H9 (cell line): ENCODE measurements around the gene PREX1. TPM values are rescaled to one million over a fixed set of nuclear protein-coding genes. Genes with fewer than 3 reads are reported as not detected.

ENCODE experiments used
- DNase-seq: peaks from one replicate; pipeline ENCODE4 v3.0.0-alpha.2; 2017
- H2AFZ ChIP-seq: one replicate; pipeline ENCODE4 v1.6.1; 2013; ENCODE audit warnings: mild to moderate bottlenecking, low read length, control low read depth, moderate library complexity
- H2AK5ac ChIP-seq: 2 replicates; pipeline ENCODE4 v1.6.1; 2013; ENCODE audit warnings: low read length, control low read depth, mixed read lengths; ENCODE audit not compliant: insufficient read length
- H2BK120ac ChIP-seq: one replicate; pipeline ENCODE4 v1.6.1; 2013; ENCODE audit warnings: low read depth, mild to moderate bottlenecking, low read length, control low read depth, inconsistent platforms; ENCODE audit not compliant: poor library complexity, severe bottlenecking
- H2BK12ac ChIP-seq: 2 replicates; pipeline ENCODE4 v1.6.1; 2013; ENCODE audit warnings: low read length, control low read depth, mixed read lengths, low read depth; ENCODE audit not compliant: insufficient read length
- H2BK15ac ChIP-seq: 2 replicates; pipeline ENCODE4 v1.6.1; 2013; ENCODE audit warnings: low read depth, low read length, control low read depth
- H2BK20ac ChIP-seq: one replicate; pipeline ENCODE4 v1.6.1; 2013; ENCODE audit warnings: low read depth, mild to moderate bottlenecking, low read length, control low read depth, inconsistent platforms; ENCODE audit not compliant: poor library complexity, severe bottlenecking
- H2BK5ac ChIP-seq: 2 replicates; pipeline ENCODE4 v1.6.1; 2013; ENCODE audit warnings: low read length, control low read depth, mixed read lengths; ENCODE audit not compliant: insufficient read length
- H3K14ac ChIP-seq: 2 replicates; pipeline ENCODE4 v1.6.1; 2013; ENCODE audit warnings: low read length, control low read depth; ENCODE audit not compliant: insufficient read depth
- H3K18ac ChIP-seq: 2 replicates; pipeline ENCODE4 v1.6.1; 2013; ENCODE audit warnings: low read depth, mild to moderate bottlenecking, mixed read lengths, low read length, control low read depth; ENCODE audit not compliant: insufficient read length
- H3K23ac ChIP-seq: 2 replicates; pipeline ENCODE4 v1.6.1; 2013; ENCODE audit warnings: low read length, control low read depth, mixed read lengths, low read depth; ENCODE audit not compliant: insufficient read length
- H3K23me2 ChIP-seq: 2 replicates; pipeline ENCODE4 v1.6.1; 2013; ENCODE audit warnings: low read depth, mild to moderate bottlenecking, mixed read lengths, low read length, control low read depth; ENCODE audit not compliant: insufficient read length, poor library complexity, severe bottlenecking
- H3K27ac ChIP-seq: 2 replicates; pipeline ENCODE4 v1.5.1; 2013; ENCODE audit warnings: low read length, control low read depth, mixed read lengths, low read depth; ENCODE audit not compliant: insufficient read length
- H3K27me3 ChIP-seq: 2 replicates; pipeline ENCODE4 v1.6.1; 2013; ENCODE audit warnings: low read length, control low read depth, inconsistent platforms; ENCODE audit not compliant: insufficient read depth
- H3K4ac ChIP-seq: 2 replicates; pipeline ENCODE4 v1.6.1; 2013; ENCODE audit warnings: low read depth, mild to moderate bottlenecking, control low read depth, inconsistent platforms, low read length, moderate library complexity
- H3K4me1 ChIP-seq: 2 replicates; pipeline ENCODE4 v1.6.1; 2013; ENCODE audit warnings: low read length, control low read depth, inconsistent platforms; ENCODE audit not compliant: insufficient read depth
- H3K4me2 ChIP-seq: 2 replicates; pipeline ENCODE4 v1.6.1; 2013; ENCODE audit warnings: low read length, control low read depth, mixed read lengths; ENCODE audit not compliant: insufficient read length, insufficient read depth
- H3K56ac ChIP-seq: 2 replicates; pipeline ENCODE4 v1.6.1; 2013; ENCODE audit warnings: low read depth, mild to moderate bottlenecking, mixed read lengths, low read length, control low read depth; ENCODE audit not compliant: insufficient read length
- H3K79me1 ChIP-seq: 2 replicates; pipeline ENCODE4 v1.6.1; 2013; ENCODE audit warnings: low read depth, mild to moderate bottlenecking, moderate library complexity, low read length, control low read depth, inconsistent platforms; ENCODE audit not compliant: insufficient read depth, poor library complexity, severe bottlenecking
- H3K79me2 ChIP-seq: 2 replicates; pipeline ENCODE4 v1.6.1; 2013; ENCODE audit warnings: low read length, control low read depth, inconsistent platforms; ENCODE audit not compliant: insufficient read depth
- H3K9ac ChIP-seq: 2 replicates; pipeline ENCODE4 v1.6.1; 2013; ENCODE audit warnings: low read length, control low read depth, mixed read lengths; ENCODE audit not compliant: insufficient read length; ENCODE audit errors: extremely low read depth
- H3K9me3 ChIP-seq: one replicate; pipeline ENCODE4 v1.6.1; 2013; ENCODE audit warnings: low read depth, low read length, inconsistent platforms; ENCODE audit not compliant: control insufficient read depth
- H3T11ph ChIP-seq: one replicate; pipeline ENCODE4 v1.6.1; 2013; ENCODE audit warnings: mild to moderate bottlenecking, low read length, control low read depth, inconsistent platforms
- H4K20me1 ChIP-seq: one replicate; pipeline ENCODE4 v1.6.1; 2013; ENCODE audit not compliant: control insufficient read depth, insufficient read length, insufficient read depth
- H4K5ac ChIP-seq: 2 replicates; pipeline ENCODE4 v1.6.1; 2013; ENCODE audit warnings: low read depth, mild to moderate bottlenecking, mixed read lengths, low read length, control low read depth; ENCODE audit not compliant: insufficient read length
- H4K8ac ChIP-seq: replicated peaks from 2 replicates; pipeline ENCODE4 v1.6.1; 2013; ENCODE audit warnings: low read length, control low read depth, mixed read lengths, low read depth; ENCODE audit not compliant: insufficient read length
- H4K91ac ChIP-seq: 2 replicates; pipeline ENCODE4 v1.6.1; 2013; ENCODE audit warnings: low read depth, mild to moderate bottlenecking, moderate library complexity, mixed read lengths, low read length, control low read depth; ENCODE audit not compliant: insufficient read length
- H3K27ac Mint-ChIP-seq, 3 experiments: 2 replicates in 2 of 3; 3 replicates in 1 of 3; pipeline ENCODE4 v1.8.0; 2020 to 2021; ENCODE audit warnings: mixed read lengths in 3 of 3, mild to moderate bottlenecking in 1 of 3, moderate library complexity in 1 of 3
- H3K27me3 Mint-ChIP-seq: 2 replicates; pipeline ENCODE4 v1.8.0; 2021; ENCODE audit warnings: low read depth, mild to moderate bottlenecking, moderate library complexity, mixed read lengths
- H3K36me3 Mint-ChIP-seq, 3 experiments: 2 replicates in 2 of 3; 3 replicates in 1 of 3; pipeline ENCODE4 v1.8.0; 2020 to 2021; ENCODE audit warnings: low read depth in 3 of 3, mixed read lengths in 3 of 3; ENCODE audit not compliant: insufficient read depth in 1 of 3
- H3K4me1 Mint-ChIP-seq, 2 experiments: 2 replicates each; pipeline ENCODE4 v1.8.0; 2020; ENCODE audit warnings: mixed read lengths in 2 of 2
- H3K4me3 Mint-ChIP-seq, 2 experiments: 2 replicates in 1 of 2; 3 replicates in 1 of 2; pipeline ENCODE4 v1.8.0; 2020 to 2021; ENCODE audit warnings: mild to moderate bottlenecking in 2 of 2, mixed read lengths in 2 of 2, moderate library complexity in 1 of 2
- H3K9me3 Mint-ChIP-seq, 2 experiments: 2 replicates in 1 of 2; 3 replicates in 1 of 2; pipeline ENCODE4 v1.8.0; 2020; ENCODE audit warnings: mild to moderate bottlenecking in 2 of 2, mixed read lengths in 2 of 2, moderate library complexity in 1 of 2
- WGBS: extraction: QIAGEN DNeasy Blood & Tissue Kit; methylation state at CpG from one replicate; pipeline ENCODE4 v1.1.7; 2013; ENCODE audit warnings: missing lambda C conversion rate, low lambda C conversion rate, mixed read lengths; ENCODE audit not compliant: insufficient read length; ENCODE audit errors: extremely low coverage; 5-methylcytosine and 5-hydroxymethylcytosine counted together
- total RNA-seq: library from RNA; stranded (reverse); gene quantifications from 2 replicates; pipeline ENCODE4 v1.2.1, GENCODE V29; 2021
- TF ChIP-seq, protein P1 (sequence below): fragments of 200-600 bp; sonication (generic); conservative IDR thresholded peaks from 3 replicates; pipeline ENCODE4 v1.8.0; 2021; ENCODE audit warnings: antibody characterized with exemption, mild to moderate bottlenecking

Gene PREX1
- total RNA-seq, 1 experiment from 2014 or later = 6.6 TPM

GRCh38 chr20:48708116-48708515, 119.7 kb downstream of the PREX1 start:
- Mint-ChIP-seq H3K36me3 (peaks cover 0 to 3% (median 2%) of the 10 kb centered on the region in 3 experiments; a peak in 1 of 7 replicates), H3K4me1 (peaks cover 0 to 2% of the 10 kb centered on the region in 2 experiments; a peak in 1 of 4 replicates), H3K4me3 (no peak overlapping the region), H3K27ac (peak overlapping the region; percentile 1 to 55 (median 38); a peak in 3 of 7 replicates), H3K27me3 (no peaks in the 10 kb centered on the region), H3K9me3 (no peaks in the 10 kb centered on the region)
- Histone ChIP-seq H4K20me1 (no peaks in the 10 kb centered on the region), H4K91ac (no peak overlapping the region), H3K27ac (no peak overlapping the region), H3K27me3 (no peaks in the 10 kb centered on the region), H3K18ac (no peak overlapping the region), H3T11ph (no peak overlapping the region), H3K14ac (no peak overlapping the region), H3K9ac (no peak overlapping the region), H2BK15ac (no peak overlapping the region; the same call in 1 of the 2 replicates), H4K5ac (no peak overlapping the region), H2AFZ (no peak overlapping the region), H3K4me1 (no peaks in the 10 kb centered on the region), H2BK20ac (no peak overlapping the region), H2BK12ac (no peak overlapping the region), H2BK120ac (no peak overlapping the region), H3K23me2 (no peaks in the 10 kb centered on the region), H2AK5ac (no peak overlapping the region), H3K79me1 (no peaks in the 10 kb centered on the region), H3K79me2 (no peaks in the 10 kb centered on the region), H3K4me2 (no peak overlapping the region), H4K8ac (no peak overlapping the region), H3K23ac (no peak overlapping the region), H3K4ac (no peak overlapping the region), H2BK5ac (no peak overlapping the region), H3K56ac (no peak overlapping the region), H3K9me3 (no peaks in the 10 kb centered on the region)
- DNase-seq = no peak
- WGBS = no CpG with 5 or more reads among the region's 7 CpGs
- TF ChIP-seq, protein P1, sequence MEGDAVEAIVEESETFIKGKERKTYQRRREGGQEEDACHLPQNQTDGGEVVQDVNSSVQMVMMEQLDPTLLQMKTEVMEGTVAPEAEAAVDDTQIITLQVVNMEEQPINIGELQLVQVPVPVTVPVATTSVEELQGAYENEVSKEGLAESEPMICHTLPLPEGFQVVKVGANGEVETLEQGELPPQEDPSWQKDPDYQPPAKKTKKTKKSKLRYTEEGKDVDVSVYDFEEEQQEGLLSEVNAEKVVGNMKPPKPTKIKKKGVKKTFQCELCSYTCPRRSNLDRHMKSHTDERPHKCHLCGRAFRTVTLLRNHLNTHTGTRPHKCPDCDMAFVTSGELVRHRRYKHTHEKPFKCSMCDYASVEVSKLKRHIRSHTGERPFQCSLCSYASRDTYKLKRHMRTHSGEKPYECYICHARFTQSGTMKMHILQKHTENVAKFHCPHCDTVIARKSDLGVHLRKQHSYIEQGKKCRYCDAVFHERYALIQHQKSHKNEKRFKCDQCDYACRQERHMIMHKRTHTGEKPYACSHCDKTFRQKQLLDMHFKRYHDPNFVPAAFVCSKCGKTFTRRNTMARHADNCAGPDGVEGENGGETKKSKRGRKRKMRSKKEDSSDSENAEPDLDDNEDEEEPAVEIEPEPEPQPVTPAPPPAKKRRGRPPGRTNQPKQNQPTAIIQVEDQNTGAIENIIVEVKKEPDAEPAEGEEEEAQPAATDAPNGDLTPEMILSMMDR = no peak
